ENCODE results near the gene BID. TPM values are rescaled to one million over a fixed set of nuclear protein-coding genes. Genes with fewer than 3 reads are reported as not detected.
"Not testable (repeated sequence)": the region's sequence is repeated elsewhere in the genome, so short reads cannot be mapped to it uniquely, and the experiment has no call there.

BID gene
- total and polyA plus RNA-seq, 2 experiments from 2014 or later, result 64.6 to 70.7 TPM

GRCh38 chr22:17764036-17764435, 10.2 kb downstream of the BID start:
- Histone ChIP-seq H2AFZ (no peak overlapping the region), H4K20me1 (ENCODE audit: insufficient read depth) (no peaks in the 10 kb centered on the region), H3K79me2 (ENCODE audit: insufficient read depth) (peaks cover 50% of the 10 kb centered on the region), H3K9me3 (ENCODE audit: low read depth) (no peaks in the 10 kb centered on the region), H3F3A (ENCODE audit: insufficient read depth) (no peaks in the 10 kb centered on the region), H3K9me2 (ENCODE audit: insufficient read depth) (no peaks in the 10 kb centered on the region), H3K27ac (no peak overlapping the region), H3K4me3 (no peak overlapping the region), H3K27me3 (replicated peaks; ENCODE audit: insufficient read depth) (no peaks in the 10 kb centered on the region), H3K4me1 (ENCODE audit: insufficient read depth) (0 out of 2 replicates have a peak, but pooled peaks cover 9% of the 10 kb centered on the region), H3K4me2 (ENCODE audit: unreplicated experiment) (no peak overlapping the region), H3K9ac (no peak overlapping the region), H3K36me3 (ENCODE audit: low read depth) (no peaks in the 10 kb centered on the region)
- WGBS, 2 experiments (ENCODE audit: low coverage in 1 of 2, low lambda C conversion rate in 2 of 2, missing lambda C conversion rate in 2 of 2), result 90% methylated on average over 5 of the region's 5 CpGs
- in situ Hi-C loops (cut with MboI), result no loop called here
- DNase-seq, result no peak
- TF ChIP-seq EZH2 (IDR thresholded peaks at IDR 0.05; ENCODE audit: insufficient read depth, poor library complexity, severe bottlenecking) (no peak), EZH2phosphoT487 (IDR thresholded peaks at IDR 0.05; ENCODE audit: insufficient read depth, low read depth) (no peak)

GRCh38 chr22:17763442-17763841, 10.8 kb downstream of the BID start:
- H3K9me3 ChIP-seq (ENCODE audit: low read depth); DNase-seq; H3F3A ChIP-seq (ENCODE audit: insufficient read depth); H3K9me2 ChIP-seq (ENCODE audit: insufficient read depth); H3K4me3 ChIP-seq; in situ Hi-C loops (cut with MboI); H3K36me3 ChIP-seq (ENCODE audit: low read depth); H4K20me1 ChIP-seq (ENCODE audit: insufficient read depth); H3K9ac ChIP-seq; H3K4me2 ChIP-seq (ENCODE audit: unreplicated experiment); H3K4me1 ChIP-seq (ENCODE audit: insufficient read depth); H3K27me3 ChIP-seq (replicated peaks; ENCODE audit: insufficient read depth); H3K27ac ChIP-seq; H2AFZ ChIP-seq: not testable (repeated sequence)
- 68 to 73% methylated on average over 9 to 10 of the region's 10 CpGs for WGBS, 2 experiments (ENCODE audit: low coverage in 1 of 2, low lambda C conversion rate in 2 of 2, missing lambda C conversion rate in 2 of 2)
- H3K79me2 ChIP-seq (ENCODE audit: insufficient read depth), result peaks cover 54% of the 10 kb centered on the region

DNA sequence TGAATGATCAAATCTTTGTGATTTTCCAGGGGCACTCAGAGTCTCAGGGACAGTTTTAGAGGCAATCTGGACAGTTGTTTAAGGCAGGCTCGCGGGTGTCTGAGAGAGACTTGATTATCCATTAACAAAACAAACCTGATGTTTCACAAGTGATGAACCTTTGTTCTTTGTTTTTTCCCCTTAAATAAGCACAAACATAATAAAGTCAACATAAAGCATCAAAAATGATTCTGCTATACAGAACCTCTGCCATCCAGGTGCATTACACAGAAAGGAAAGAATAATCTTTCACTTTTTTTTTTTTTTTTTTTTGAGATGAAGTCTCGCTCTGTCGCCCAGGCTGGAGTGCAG, 13.2 kb downstream of the BID start:
- H3K4me2 ChIP-seq (ENCODE audit: unreplicated experiment), result no peak overlapping the region
- no peaks in the 10 kb centered on the region for H3K27me3 ChIP-seq (replicated peaks; ENCODE audit: insufficient read depth)
- DNase-seq, result no peak
- 0 out of 2 replicates have a peak, but pooled peaks cover 9% of the 10 kb centered on the region for H3K4me1 ChIP-seq (ENCODE audit: insufficient read depth)
- H3K79me2 ChIP-seq (ENCODE audit: insufficient read depth), result peaks cover 50% of the 10 kb centered on the region
- 87 to 94% methylated on average over 3 to 4 of the region's 4 CpGs for WGBS, 2 experiments (ENCODE audit: low coverage in 1 of 2, low lambda C conversion rate in 2 of 2, missing lambda C conversion rate in 2 of 2)
- no peak for TF ChIP-seq EZH2 (IDR thresholded peaks at IDR 0.05; ENCODE audit: insufficient read depth, poor library complexity, severe bottlenecking)
- no peak for TF ChIP-seq EZH2phosphoT487 (IDR thresholded peaks at IDR 0.05; ENCODE audit: insufficient read depth, low read depth)
- H3K36me3 ChIP-seq (ENCODE audit: low read depth), result no peaks in the 10 kb centered on the region
- no peaks in the 10 kb centered on the region for H3K9me2 ChIP-seq (ENCODE audit: insufficient read depth)
- H3K27ac ChIP-seq, result no peak overlapping the region
- no peak overlapping the region for H3K4me3 ChIP-seq
- no peaks in the 10 kb centered on the region for H3F3A ChIP-seq (ENCODE audit: insufficient read depth)
- H3K9ac ChIP-seq, result no peak overlapping the region
- H4K20me1 ChIP-seq (ENCODE audit: insufficient read depth), result no peaks in the 10 kb centered on the region
- in situ Hi-C loops (cut with MboI), result no loop called here
- no peak overlapping the region for H2AFZ ChIP-seq
- no peaks in the 10 kb centered on the region for H3K9me3 ChIP-seq (ENCODE audit: low read depth)

DNA sequence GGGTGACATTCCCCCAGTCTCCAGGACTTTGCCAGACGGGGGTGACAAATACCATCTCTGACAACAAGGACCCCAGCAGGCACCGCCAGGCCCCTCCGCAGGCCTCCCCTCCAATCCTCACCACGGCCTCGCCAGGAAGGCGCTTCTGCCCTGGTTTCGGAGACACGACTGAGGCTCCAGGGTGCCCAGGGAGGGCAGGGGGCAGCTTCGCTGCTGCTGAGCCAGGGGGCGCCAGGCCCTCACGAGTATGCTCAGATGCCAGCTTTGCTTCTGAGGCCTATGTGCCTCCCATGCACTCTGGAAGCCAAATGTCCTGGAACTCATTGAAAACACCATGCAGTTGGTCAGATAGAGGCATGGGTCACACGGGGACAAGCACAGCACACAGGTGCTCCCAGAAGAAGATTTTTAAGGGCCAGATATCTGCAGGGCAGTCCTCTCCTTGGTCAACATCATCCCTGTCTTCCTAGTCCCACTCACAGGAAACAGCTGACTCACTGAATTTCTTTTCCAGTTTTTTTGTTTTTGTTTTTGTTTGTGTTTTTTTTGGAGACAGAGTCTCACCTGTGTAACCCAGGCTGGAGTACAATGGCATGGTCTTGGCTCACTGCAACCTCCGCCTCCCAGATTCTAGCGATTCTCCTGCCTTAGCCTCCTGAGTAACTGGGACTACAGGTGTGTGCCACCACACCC, 19.9 kb downstream of the BID start:
- Histone ChIP-seq H3K27me3 (replicated peaks; ENCODE audit: insufficient read depth) (no peaks in the 10 kb centered on the region), H3F3A (ENCODE audit: insufficient read depth) (no peaks in the 10 kb centered on the region)
- WGBS, 2 experiments (ENCODE audit: low coverage in 1 of 2, low lambda C conversion rate in 2 of 2, missing lambda C conversion rate in 2 of 2), result 86 to 91% methylated on average over 14 of the region's 14 CpGs

More for the DNA sequence above, 19.9 kb downstream of the BID start:
- Histone ChIP-seq H3K9me3 (ENCODE audit: low read depth) (no peaks in the 10 kb centered on the region), H3K36me3 (ENCODE audit: low read depth) (no peaks in the 10 kb centered on the region), H2AFZ (no peak overlapping the region), H3K79me2 (ENCODE audit: insufficient read depth) (peaks cover 16% of the 10 kb centered on the region), H3K9me2 (ENCODE audit: insufficient read depth) (no peaks in the 10 kb centered on the region), H3K27ac (no peak overlapping the region), H3K9ac (no peak overlapping the region), H4K20me1 (ENCODE audit: insufficient read depth) (no peaks in the 10 kb centered on the region), H3K4me1 (ENCODE audit: insufficient read depth) (0 out of 2 replicates have a peak, but pooled peaks cover 3% of the 10 kb centered on the region), H3K4me3 (no peak overlapping the region), H3K4me2 (ENCODE audit: unreplicated experiment) (no peak overlapping the region)
- DNase-seq, result no peak
- no peak for TF ChIP-seq EZH2 (IDR thresholded peaks at IDR 0.05; ENCODE audit: insufficient read depth, poor library complexity, severe bottlenecking)
- in situ Hi-C loops (cut with MboI), result no loop called here
